ENCODE measurements around the gene NIT1.

The NIT1 gene

GRCh38 chr1:161085165-161085564 is 32.7 kb upstream of the NIT1 start:
- DNase-seq, result no peak

GRCh38 chr1:161086457-161086856 is 31.4 kb upstream of the NIT1 start:
- no peak for DNase-seq

GRCh38 chr1:161088587-161089110 is 29.3 kb upstream of the NIT1 start:
- DNase-seq, result no peak

- DNase-seq, result no peak
Observed at GRCh38 chr1:161089251-161089924, 28.5 kb upstream of the NIT1 start, which contains the start of gene NECTIN4. Gene NECTIN4 (minus strand): TSS chr1:161089558. CDS start chr1:161089296, 262 bp downstream.

- no peak for DNase-seq
Observed at GRCh38 chr1:161089938-161090337, 28.0 kb upstream of the NIT1 start.

GRCh38 chr1:161090617-161091016 is 27.3 kb upstream of the NIT1 start:
- DNase-seq, result no peak

- no peak for DNase-seq
Observed at GRCh38 chr1:161091093-161091492, 26.8 kb upstream of the NIT1 start.

- DNase-seq, result no peak
Observed at GRCh38 chr1:161091796-161092507, 26.0 kb upstream of the NIT1 start.

GRCh38 chr1:161092621-161093028 is 25.3 kb upstream of the NIT1 start:
- peak; percentile 47 to 61 for DNase-seq

- no peak for DNase-seq
Observed at GRCh38 chr1:161094481-161094880, 23.4 kb upstream of the NIT1 start.

- no peak for DNase-seq
Observed at GRCh38 chr1:161095230-161095629, 22.7 kb upstream of the NIT1 start.

GRCh38 chr1:161096015-161096414 is 21.9 kb upstream of the NIT1 start:
- no peak for DNase-seq

GRCh38 chr1:161096530-161096929 is 21.4 kb upstream of the NIT1 start:
- DNase-seq, result no peak

- peak; percentile 69 to 75 for DNase-seq
Observed at GRCh38 chr1:161098210-161099068, 19.5 kb upstream of the NIT1 start, which contains the start of gene KLHDC9. Gene KLHDC9 (plus strand): TSS chr1:161098361. CDS start chr1:161098536, 175 bp downstream.

- DNase-seq, result no peak
Observed at GRCh38 chr1:161099090-161099802, 18.7 kb upstream of the NIT1 start.

GRCh38 chr1:161100556-161100955 is 17.3 kb upstream of the NIT1 start:
- no peak for DNase-seq

GRCh38 chr1:161106431-161106830 is 11.5 kb upstream of the NIT1 start:
- DNase-seq, result no peak

GRCh38 chr1:161111117-161111516 is 6.8 kb upstream of the NIT1 start:
- no peak for DNase-seq

- no peak for DNase-seq
Observed at GRCh38 chr1:161111527-161111926, 6.4 kb upstream of the NIT1 start.

GRCh38 chr1:161113915-161114314 is 4.0 kb upstream of the NIT1 start:
- no peak for DNase-seq

- no peak for DNase-seq
Observed at GRCh38 chr1:161114556-161114955, 3.3 kb upstream of the NIT1 start.

- DNase-seq, result peak in 1 of 2 donors; percentile 35
Observed at GRCh38 chr1:161115132-161115711, 2.7 kb upstream of the NIT1 start.
